GM19395 (cell line): ENCODE results near the gene SAC3D1.
A peak's percentile ranks its signal among the peaks of the same experiment; 100 is the strongest.

ENCODE experiments used
- ATAC-seq: cut with Tn5 transposase; IDR thresholded peaks from one replicate; pipeline ENCODE4 v1.9.1; 2021; ENCODE audit warnings: mild to moderate bottlenecking, moderate library complexity; ENCODE audit not compliant: unreplicated experiment

The SAC3D1 gene

DNA sequence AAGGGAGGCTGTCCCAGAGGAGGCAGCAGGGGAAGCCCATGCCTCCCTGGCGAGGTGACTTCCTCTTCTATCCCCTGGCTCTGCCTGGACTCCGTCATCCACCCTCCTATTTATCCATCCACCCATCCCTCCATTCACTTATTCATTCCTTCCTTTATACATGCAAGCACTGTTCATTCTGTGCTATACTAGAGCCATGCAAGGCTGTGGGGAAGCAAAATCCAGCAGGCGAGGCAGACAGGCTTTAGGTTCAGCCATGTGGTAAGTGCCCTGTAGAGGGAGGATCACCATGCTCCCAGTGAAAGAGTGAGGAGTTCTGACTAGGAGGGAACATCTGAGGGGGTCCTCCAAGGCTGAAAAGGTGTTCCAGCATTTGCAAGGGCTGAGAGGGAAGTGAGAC lies 18.5 kb downstream of the SAC3D1 start:
- ATAC-seq: no peak

DNA sequence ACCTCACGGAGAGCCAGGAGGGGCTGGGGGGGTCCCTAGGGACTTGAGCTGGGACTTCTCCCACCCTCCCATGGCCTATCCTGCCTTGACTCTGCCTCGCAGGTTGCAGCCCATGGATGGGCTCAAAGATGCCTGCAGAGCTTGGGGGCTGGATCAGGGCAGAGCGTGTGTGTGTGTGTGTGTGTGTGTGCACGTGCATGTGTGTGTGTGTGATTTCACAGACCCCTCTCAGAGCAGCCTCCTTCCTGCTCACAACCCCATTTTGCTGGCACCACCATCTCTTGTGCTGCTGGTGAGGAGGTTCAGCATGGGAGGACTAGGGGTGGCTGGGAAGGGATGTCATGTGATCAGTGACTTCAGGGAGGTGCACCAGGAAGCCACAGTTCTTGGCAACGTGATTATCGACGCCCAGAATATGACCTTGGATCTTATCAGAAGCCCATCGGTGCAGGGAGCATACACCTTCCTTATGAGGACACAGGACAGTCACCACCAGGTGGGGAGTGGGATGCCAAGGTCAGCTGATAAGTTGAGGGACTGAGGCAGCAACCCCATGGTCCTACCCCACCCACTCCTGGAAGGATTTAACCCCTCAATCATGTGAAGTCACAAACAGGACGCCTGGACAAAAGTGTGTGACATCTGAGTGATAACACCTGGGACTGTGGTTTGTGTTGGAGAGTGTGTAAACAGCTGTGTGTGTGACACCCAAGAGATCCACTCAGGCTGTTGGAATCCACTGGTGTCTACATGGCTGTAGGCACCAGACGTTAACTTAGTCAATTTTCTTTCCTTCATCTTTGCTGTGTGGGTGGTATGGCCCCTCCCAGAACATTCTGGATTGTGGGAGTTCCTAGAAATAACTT lies 19.2 kb downstream of the SAC3D1 start:
- no peak for ATAC-seq

DNA sequence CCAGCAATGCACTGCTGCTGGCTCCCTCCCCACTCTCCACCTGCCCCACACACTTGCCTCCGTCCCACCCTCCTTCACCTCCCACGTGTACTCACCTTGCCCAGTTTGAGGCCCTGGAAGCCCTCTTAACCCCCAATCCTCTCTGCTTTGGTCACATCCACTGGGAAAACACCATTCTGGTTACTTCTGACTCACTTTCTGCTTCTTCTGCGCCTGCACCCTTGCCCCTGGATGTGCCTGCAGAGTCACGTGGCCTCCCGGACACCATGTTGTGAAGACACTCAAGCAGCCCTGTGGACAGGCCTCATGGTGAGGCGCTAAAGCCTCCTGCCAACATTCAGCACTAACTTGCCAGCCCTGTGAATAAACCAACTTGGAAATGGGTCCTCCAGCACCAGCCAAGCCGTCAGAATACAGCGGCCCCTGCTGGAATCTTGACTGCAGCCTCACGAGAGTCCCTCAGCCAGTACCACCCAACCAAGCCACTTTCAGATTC lies 20.0 kb downstream of the SAC3D1 start:
- no peak for ATAC-seq

DNA sequence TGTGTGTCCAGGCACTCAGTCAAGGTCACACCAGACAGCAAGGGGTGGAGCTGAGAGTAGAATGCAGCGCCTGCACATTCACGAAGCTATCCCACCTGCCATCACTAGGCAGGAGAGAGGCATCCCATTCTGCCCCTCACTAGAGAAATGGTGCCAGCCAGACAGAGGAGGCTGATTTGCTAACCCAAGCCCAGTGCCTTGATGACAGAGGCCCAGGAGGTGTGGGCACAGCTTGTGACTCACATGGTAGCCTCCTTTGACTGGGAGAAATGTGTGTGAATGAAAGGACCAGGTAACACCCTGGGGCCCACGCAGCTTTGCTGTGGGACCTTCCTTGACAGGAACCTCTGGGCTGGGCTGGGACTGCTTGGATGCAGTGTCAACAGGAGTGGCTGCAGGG lies 22.5 kb downstream of the SAC3D1 start:
- no peak for ATAC-seq

DNA sequence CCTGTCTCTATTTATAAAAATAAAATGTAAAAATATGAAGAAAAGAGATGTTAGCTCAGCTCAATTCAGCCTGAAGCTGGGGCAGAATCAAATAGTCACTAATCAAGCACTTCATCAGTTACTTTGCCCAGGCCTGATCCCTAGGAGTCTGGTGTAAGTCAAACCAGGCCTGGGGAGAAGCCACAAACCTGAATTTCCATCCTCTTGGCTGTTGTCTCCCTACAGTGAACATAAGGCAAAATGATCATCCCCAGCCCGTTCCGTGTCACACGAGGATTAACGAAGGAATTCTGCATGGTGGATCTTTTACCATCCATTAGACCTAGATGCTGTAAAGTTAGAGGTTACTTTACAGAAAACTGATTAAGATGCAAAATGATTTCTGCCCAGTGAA lies 23.8 kb downstream of the SAC3D1 start:
- ATAC-seq: no peak

DNA sequence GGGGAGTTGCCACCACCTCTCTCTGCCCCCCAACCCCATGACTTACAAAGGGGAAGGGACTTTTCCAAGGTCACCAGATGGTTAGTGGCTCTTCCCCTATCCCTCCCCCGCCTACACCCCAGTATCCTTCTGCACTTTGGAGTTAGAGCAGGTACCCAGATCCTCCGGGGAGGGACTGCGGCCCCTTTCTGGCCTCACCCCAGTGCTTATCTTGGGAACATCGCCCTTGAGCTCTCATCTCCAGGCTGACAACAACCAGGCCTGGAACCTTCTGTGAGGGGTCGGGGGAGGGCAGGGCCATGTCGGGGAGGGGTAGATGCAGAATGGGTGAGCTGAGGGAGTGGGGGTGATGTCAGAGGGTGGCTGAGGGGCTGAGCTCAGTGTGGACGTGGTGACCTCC lies 24.8 kb downstream of the SAC3D1 start:
- ATAC-seq: no peak

DNA sequence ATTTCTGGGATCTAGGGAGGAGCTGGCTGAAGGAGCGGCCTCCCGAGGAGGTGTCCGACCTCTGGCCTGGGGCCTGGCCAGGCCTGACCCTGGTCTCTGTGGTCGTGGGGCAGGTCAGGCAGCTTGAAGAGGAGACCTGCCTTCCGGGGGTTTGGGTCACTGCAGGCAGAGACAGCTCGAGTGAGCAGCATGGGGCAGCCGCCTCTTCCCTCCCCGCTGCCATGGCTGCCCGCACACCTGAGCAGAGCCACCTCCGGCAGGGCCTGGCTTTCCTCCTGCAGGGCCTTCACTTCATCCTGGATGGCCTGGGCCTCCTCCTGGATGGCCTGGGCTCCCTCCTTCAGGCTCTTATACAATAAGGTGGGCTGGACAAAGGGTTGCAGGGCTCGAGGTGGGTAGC lies 25.3 kb downstream of the SAC3D1 start:
- ATAC-seq: no peak

DNA sequence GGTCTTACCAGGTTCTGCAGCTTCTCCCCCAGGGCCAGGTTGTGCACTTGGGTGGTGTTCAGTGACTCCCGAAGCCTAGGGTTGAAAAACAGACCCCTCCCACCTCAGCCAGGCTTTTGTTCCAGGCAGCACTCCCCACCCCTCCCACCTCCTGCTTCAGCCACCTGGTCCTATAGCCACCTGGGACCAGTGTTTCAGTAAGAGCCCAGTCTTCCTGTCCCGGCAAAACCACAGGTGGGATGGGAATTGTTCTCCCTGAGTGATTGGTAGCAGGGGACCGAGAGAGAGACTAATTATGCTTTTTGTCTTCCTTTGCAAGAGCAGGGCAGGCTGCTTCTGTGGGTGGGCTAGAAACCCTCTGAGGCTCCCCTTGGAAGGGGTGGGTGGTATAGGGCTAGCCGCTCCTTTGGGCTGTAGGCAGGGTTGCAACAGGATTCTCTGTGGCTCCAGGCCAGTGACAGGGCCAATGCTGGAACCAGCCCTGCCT lies 25.8 kb downstream of the SAC3D1 start:
- ATAC-seq: no peak

DNA sequence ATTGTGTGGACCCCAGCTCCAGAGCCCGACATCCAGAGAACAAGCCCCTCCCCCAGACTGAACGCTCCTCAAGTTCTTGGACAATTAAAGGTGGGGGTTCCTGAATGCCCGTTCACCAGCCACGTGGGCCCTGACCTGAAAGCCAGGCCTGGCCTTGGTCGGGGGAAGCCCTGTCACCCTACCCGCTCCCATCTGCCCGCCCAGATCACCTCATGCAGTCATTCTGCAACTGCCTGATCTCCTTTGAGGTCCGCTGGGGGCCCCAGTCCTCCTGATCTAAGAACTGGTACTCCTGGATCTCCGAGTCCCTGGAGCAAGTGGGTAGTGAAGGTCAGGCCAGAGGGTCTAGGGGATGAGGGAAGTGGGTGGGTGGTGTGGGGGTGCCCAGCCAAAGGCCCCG lies 26.4 kb downstream of the SAC3D1 start:
- ATAC-seq: no peak

DNA sequence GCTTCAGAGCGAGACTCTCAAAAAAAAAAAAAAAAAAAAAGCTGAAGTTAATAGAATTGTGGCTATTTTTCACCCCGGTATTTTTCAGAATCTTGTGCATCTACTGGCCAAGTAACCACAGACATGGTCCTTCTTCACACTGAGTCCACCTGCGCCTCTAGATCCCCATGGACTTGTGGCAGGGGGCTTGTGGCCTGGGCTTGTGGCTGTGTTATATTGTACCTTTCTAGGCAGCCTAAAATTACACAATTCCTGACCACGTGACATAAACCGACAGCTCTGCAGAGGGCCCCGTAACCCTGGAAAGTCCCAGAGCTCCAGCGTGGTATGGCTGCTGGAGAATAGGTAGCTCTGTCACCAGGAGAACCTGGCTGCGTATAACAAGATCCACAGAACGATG lies 28.2 kb downstream of the SAC3D1 start:
- no peak for ATAC-seq

DNA sequence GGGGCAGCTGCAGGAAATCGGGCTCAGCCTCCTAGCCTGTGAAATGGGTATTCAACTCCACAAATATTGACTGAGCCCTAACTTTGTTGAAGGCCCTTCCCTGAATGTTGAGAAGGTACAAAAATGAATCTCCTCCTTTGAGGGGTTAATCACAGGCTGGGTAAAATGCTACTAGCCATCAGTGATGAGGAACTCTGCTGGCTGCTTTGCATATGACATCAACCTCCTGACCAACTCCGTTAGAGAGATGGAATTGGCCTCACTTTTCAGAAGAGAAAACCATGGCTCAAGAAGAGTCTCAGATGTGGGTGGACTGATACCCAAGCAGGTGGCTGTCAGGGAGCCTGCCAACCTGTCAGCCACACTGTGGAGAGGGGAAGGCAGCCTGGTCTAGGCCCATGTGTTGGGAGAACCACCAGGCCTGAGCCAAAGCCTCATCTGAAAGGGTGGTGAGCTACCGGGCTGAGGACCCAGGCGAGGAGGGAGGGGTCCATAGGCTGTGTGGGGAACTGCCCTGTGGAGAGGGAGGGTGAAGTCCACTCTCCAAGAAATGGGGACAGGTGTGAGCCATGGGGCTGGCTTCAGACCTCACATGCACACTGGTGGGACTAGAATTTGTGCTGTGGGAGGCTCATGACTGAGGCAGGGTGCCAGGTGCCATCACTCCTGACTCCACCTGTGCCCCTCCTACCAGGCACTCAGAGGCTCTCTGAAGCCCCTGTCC lies 31.1 kb downstream of the SAC3D1 start:
- ATAC-seq: no peak

DNA sequence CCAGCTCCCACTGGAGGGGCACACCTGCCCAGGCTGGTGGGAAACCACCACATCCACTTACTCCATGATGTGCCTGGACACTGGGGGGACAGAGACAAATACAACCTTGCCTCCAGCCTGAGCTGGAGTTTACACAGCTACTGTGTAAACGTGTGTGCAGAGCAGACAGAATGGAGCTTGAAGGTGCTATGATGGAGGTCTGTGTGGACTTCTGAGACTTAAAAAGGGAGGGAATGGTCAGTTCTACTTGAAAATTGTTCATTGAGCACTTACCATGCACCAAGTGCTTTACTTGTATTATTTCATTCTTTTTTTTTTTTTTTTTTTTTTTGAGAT lies 31.6 kb downstream of the SAC3D1 start:
- no peak for ATAC-seq

DNA sequence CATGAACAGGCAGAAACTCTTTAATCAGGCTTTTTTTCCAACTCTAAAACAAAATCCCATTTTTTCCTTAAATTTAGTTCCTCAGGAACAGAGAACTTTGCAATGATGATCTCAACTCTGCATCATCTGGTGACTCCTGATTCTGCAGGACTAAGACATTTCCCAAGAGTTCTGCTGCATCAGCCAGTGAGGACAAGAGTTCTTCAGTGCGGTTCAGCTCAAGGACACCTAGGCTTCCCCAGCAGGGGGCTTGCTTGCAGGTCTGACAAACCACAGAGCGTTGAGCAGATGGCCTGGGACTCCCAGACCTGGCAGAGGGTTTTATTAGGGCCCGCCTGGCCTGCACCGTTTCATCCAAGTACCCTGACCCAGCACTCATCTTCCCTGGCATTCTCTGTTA lies 36.4 kb downstream of the SAC3D1 start:
- no peak for ATAC-seq

DNA sequence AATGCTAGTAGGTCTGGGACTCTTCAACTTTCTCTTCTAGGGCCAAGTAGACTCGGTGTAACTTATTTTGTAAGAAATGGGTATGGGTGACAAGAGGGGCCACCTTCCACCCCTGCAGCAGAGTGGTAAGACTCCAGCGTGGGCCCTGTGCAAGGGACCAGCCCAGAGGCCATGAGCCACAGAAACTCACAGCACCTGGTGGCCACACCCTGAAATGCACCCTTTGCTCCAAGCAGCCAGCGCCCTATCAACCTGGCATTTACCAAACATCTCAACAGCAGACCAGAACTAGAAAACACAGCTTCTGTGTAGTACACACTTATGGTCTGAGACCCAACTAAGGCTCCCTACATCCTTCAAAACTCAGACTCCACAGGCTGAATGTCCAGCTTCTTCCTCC lies 37.1 kb downstream of the SAC3D1 start:
- no peak for ATAC-seq

DNA sequence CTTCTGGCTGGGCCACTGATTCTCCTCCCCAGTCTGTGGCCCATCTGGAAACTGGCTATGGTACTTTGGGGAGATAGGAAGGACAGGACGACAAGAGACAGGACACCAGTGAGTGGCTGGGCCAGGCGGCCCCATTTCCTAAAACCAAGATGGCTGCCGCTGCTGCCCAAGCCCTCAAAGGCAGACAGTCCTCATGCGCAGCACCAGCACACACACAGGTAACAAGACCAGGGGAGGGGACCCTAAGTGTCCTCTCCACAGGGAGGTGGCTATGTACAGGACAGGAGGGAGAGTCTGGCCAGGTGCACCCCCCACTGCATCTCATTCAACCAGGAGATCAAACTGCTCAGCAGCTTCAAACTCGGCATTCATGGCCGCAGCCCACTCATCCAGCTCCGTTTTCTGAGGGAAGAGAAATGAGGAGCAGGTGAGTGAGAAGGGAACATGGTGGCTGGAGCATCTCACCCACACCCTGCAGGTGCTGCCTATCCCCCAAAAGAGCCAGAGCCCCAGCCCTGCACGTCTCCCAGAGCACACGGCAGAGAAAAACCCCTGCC lies 37.9 kb downstream of the SAC3D1 start:
- ATAC-seq: no peak

DNA sequence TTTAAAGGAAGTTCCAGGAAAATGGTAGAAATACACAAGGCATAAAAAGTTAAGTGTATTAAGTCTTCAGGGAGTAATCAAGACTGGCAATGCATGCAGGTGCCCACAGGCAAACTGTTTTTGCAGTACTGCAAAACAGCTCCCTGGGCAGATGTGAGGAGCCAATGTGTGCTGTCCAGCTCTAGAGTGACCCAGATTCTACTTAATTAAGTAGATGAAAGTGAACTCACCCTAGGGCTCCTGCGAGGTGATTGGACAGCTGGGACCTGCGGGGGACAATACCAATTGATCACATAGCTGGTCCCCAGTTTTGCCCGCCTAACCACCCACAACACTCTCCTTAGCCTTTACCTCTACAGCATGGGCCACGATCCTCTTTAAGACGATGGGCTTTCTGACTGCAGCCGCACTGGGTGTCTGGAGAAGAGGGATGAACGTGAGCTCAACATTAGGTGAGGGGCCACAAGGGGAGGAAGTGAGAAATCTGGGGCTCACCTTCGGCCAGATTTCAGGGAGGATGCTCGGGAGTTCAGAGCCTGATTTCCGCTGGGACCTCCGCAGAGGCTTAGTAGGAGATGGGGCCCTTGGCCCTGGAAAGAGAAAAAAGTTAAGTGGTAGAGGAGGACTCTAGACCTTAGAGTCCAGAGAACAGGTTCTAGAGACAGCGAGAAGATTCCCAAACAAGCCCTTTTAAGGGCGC lies 42.3 kb downstream of the SAC3D1 start:
- ATAC-seq: peak; percentile 27

DNA sequence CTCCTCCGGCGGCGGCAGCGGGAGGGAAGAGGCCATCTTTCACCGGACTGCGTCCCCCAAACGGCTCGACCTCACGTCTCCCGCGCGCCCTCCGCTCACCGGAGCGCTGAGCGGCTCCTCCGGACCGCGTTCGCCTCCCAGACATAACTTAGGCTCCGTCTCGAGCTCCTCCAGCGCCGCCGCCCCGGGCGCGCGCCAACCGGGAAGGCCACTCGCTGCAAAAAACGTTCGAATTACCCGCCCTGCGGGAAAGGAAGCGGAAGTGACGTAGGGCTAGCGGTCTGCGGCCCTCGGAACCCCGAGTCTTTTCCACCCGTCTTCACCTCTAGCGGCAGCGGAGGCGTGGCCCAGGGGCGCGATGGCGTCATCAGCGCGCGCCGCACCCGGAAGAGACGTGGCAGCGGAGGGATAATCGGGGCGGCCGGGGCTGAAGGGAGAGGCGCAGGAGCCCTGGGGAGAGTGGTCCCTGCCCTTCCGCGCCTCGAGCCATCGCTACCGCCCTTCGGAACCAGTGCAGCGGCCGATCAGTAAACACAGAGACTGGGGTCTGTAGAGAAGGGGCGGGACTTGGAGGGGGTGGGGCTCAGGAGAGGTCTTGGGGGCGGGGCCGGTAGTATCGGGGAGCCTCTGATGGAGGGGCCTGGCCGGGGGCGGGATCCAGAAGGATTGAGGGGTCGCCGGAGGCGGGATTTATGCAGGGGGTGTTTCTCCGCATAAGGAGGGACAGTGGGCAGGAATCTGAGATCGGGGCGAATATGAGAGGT lies 43.0 kb downstream of the SAC3D1 start, which contains the start of the genes CDCA5 and ZFPL1:
Gene CDCA5 (minus strand): TSS at position 207 of the 764 bp plus-strand sequence. CDS start 62 bp downstream, at position 145.
Gene ZFPL1 (plus strand): TSS at position 389 of the 764 bp plus-strand sequence. CDS start 477 bp downstream, outside the sequence.
- peak; percentile 75 for ATAC-seq

DNA sequence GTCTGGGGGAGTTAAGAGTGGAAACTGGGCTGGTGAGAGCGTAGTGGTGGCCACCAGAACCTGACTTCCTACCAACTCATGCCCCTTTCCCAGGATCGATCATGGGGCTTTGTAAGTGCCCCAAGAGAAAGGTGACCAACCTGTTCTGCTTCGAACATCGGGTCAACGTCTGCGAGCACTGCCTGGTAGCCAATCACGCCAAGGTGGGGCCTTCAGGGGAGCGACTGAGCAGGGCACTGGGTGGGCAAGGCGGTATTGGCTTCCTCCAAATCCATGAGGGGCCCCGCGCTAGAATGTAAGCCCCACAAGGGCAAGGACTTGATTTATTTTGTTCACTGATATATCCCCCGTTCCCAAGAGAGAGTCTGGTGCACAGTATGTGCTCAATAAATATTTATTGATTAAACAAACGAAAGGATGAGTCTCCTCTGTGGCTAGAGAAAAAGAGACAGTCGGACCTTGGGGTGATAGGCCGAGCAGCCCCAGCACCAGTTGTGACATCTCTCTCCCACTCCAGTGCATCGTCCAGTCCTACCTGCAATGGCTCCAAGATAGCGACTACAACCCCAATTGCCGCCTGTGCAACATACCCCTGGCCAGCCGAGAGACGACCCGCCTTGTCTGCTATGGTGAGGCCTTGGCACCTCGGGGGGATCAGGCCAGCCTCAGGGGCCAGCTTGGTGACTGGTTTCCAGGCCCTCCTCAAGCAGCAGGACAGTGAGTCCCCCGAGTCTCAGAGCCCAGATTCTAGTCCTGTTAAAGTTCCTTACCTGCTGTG lies 43.8 kb downstream of the SAC3D1 start:
- peak; percentile 9 for ATAC-seq

DNA sequence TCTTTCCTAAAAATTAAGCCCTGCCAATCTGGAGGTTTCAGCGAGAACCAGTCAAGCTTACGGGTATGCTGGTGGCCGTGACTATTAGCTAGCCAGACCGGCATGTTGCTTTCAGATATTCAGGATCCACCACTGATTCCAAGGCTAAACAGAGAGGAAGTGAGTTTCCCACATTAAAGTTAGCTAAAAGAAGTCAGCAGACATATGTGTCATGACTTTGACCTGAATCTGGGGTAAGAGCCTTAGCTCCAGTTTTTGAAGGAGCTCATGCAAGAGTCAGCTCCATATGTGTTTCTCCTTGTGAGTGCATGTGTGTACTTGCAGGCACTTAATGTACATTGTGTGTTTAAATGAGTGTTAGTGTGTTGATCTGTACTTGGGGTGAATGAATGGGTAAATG lies 44.4 kb downstream of the SAC3D1 start:
- ATAC-seq: no peak
